RCC 7860 (cell line): Measurements from ENCODE around the gene MSRB1.

Experiments
- DNase-seq: peaks from one replicate; pipeline ENCODE4 v3.0.0-alpha.2; 2015; ENCODE audit warnings: low spot score
- FAIRE-seq: peaks from 2 replicates; lab custom pipeline; 2012; peaks lifted over from hg19 to GRCh38; lab: Jason Lieb, UNC

The MSRB1 gene

DNA sequence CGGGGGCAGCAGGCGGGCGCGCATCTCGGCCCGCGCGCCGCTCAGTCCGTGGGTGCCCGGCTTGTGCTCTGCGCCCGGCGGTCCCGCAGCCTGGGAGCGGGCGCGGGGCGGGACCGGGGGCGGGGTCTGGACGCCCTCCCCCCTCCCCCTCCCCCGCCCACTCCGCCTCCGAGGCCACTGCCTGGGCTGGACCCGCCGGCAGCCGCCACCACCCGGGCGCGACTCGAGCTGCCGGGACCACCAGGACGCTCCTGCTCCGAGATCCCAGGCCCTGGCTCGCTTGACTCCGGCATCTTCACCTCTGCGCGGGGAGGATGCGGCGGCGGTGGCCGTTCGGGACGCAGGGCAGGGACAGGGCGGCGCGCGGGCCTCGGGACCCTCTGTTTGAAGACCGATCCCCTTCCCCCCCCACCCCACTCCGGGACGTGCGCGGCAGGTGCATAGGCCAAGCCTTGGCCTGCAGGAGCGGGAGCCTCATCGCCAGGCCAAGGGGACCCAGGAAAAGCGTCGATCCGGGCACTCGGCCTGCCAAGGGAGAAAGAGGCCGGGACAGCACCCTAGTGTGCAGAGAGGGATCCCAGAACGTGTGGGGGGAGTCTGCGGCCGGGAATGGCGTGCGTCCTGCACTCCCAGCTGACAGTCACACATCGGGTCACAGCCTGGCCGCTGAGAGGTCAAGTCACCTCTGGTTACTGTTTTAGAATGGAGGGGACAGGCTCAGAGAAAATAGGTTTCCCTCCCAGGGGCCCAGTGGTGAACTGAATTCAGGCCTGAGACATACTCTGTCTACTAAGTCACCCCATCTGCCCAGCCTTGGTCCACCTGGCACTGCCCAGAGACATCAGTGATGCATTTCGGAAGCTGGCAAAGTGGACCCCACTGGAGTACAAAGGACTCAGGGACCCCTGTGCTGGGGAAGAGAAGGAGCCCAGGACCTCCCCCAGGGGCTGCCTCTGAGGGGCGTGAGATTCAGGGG is 24.4 kb downstream of the MSRB1 start, which contains the start of gene HS3ST6:
TSS of gene HS3ST6 (minus strand) at position 65 of the 976 bp plus-strand sequence. CDS start 92 bp downstream, outside the sequence.
- FAIRE-seq (no peak), DNase-seq (no peak)

DNA sequence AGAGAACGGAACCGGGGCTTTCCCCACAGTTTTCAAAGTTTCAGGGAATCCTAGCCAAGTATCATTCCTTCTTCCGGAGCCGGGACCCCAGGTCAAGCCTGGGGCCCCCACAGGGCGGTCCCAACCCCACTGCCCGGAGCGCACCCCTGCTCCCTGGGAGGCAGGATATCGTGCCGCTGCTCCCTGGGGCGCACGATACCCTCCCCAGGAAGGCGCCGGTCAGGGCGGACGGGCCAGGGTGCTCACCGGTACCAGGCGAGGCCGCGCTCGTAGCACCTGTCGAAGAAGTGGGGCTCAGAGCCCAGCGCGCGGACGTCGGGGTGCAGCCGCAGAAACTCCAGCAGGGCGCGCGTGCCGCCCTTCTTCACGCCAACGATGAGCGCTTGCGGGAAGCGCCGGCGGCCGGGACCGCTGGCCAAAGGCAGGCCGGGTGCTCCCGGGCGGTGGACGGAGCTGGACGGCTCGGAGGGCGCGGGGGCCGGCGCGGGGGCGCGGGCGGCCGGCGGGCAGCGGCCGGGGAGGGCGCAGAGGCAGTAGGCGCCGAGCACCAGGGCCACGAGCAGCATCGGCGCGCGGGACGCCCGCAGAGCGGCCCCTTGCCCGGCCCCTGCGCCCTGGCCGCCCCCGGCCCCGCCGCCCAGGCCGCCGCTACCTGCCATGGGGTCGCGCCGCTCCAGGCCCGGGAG is 25.2 kb downstream of the MSRB1 start:
- no peak for DNase-seq

DNA sequence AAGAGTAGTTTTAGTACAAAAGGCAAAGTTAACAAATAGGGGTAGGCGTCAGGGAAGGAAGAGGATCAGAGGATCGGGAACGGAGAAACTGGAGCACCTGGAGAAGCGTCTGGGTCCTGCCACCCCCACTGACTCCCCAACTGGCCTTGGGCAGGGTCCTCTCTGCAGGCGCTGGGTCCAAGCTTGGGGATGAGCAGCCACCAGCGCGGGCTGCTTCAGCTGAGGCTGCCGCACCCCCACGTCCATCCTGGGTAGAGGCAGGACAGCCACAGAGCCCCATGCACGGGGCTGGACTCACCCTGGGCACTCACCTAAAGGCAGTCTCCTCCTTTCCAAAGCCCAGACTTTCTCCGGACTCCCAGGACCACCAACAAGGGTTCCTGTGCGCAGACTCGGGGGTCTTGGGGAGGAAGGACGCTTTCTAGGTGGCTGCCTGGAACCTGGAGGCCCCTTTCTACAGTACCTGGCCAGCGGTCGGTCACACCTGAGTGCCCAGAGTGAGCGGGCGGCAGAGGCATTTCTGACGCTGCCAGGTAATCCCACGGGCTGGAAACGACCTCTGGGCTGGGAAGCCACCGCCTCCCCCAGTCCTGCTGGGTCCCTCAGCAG is 25.8 kb downstream of the MSRB1 start:
- no peak for DNase-seq
- no peak for FAIRE-seq

More for the DNA sequence above, 25.2 kb downstream of the MSRB1 start:
- FAIRE-seq, result no peak

DNA sequence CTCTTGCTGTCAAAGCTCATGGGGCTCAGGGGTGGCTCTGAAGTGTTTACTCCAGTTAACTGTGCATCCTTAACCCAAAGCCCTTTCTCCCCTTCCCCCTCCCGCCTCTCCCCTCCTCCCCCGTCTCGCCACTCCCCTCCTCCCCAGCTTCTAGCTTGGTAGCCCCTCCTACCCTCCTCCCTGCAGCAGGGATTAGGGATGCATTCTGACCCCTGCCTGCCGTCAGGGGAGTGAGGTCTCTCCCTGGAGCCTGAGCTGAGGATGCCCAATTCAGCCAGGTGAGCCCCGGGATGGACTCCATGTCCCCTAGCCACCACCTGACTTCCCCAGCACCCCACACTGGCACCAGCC is 26.4 kb downstream of the MSRB1 start:
- no peak for FAIRE-seq

DNA sequence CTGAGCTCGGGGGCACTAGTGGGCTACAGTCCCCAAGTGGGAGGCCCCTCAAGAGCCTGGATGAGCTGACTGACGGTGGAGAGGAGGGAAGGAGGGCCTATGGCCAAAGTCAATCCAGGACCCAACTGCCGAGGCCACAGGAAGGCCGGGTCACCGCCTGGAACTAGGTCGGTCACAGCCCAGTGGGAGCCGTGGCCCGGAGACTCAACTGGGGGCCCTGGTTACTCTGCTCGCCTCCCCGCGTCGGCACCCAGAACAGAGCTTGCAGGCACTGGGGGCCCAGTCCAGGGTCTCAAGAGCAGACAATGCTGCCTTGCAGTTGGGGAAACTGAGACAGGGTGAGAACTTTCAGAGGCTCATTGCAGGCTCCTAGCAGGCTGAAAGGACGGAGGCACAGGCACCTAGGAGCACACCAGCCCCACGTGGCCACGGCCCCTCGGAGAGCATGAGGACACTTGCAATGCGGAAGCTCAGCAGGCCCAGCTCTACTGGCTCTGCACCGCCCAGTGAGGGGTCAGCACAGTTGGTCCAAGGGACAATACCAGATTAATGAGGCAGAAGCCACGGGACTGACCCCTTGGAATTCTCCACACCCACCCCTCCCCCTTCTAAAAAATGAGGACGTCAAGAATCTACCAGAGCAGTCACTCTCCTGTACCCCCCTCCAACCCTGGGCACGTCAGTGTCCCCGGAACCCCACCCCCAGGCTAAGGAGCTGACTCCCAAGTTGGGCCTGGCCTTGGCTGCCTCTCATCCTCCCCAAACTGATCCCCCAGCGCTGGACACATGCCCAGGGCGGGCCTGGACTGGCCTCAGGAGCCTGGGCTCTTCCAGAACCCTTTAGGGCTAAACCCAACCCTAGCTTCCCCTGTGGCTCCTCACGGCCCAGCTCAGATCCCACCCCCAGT is 27.0 kb downstream of the MSRB1 start:
- FAIRE-seq, result no peak

More for the DNA sequence above, 26.4 kb downstream of the MSRB1 start:
- DNase-seq, result no peak

DNA sequence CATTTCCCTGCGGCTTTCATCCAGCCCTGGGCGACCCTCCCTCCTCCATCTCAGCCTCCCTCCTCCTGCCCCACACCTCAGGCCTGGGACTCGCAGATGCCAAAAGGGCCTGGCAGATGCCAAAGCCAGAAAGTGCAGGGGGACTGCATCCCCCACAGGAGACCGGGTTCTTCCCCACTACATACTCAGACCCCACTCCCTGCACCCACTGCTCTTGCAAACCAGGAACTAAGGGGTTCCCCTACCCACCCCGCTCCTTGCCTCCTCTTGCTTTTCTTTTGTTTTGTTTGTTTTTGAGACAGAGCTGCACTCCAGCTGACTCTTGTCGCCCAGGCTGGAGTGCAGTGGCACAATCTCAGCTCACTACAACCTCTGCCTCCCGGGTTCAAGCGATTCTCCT is 28.0 kb downstream of the MSRB1 start:
- no peak for FAIRE-seq

More for the DNA sequence above, 27.0 kb downstream of the MSRB1 start:
- no peak for DNase-seq

DNA sequence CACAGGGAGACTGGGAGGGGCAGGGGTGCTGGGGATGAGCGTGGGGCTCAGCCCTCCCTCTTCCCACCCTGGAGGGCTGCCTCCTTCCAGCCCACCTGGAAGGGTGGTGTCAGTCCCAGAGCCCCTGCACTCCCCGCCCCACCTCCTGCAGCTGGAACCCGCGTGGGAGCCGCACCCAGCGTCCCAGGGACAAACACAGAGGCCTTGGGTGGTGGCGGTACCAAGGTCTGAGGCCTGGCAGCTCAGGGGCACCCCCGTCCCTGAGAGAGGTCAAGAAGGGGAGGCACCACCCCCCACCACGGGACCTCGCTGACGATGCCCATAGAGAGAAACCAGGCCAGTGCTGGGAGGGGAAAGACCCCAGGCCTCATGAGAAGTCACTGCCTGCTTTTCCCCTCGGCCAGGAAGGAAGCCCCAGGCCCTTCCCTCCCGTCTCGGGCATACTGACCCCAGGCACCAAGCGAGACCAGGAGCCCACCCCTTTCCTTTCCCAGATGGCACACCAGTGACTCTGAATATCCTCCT is 28.9 kb downstream of the MSRB1 start:
- DNase-seq (no peak), FAIRE-seq (no peak)

More for the DNA sequence above, 28.0 kb downstream of the MSRB1 start:
- DNase-seq, result no peak

DNA sequence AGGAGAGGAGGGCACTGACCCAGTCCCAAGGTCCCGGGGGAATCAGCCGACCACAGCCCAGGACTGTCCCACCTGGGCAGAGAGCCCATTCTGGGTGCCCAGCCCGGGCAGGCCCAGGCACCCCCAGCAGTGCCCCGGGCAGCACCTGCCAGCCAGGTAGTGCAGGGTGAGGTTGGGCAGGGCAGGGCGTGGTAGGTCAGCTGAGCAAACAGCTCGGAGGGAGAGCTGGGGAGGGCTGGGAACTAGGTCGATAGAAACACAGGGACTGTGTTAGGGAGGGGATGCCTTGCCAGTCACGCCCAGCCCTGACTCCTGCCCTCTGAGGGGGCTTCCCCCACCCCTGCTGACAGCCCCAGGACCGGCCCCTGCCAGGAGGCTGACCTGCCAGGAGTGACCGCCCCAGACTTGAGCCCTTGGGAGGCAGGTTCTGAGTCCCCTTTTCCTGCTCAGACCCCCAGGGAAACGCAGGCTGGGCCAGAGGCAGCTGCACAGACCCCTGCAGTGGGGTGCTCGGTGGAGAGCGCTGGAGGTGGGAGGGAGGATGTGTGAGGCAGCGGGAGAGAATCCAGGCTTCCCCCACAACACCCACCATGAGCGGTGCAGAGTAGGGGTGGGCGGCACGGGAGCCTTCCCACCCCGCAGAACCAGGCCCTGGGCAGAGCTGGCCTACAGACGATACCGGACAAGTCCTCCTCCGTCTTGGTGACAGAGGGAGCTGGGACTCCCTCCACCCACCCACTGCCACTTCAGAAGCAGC is 29.5 kb downstream of the MSRB1 start:
- FAIRE-seq (no peak), DNase-seq (no peak)

DNA sequence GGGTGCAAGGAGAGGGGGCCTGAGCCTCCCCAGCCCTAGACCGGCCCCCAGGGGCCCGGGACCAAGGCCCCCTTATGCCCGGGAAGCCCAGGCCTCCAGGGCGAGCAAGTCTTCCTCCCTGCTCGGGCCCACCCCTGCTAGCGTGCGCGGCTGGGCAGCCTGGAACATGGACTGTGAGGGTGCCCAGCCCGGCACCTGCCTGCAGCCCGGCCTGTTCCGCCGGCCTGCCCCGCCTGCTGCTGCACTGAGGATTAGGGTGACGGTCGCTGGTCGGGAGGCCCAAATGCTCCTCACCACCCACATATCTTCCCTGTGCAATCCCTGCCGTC is 30.8 kb downstream of the MSRB1 start:
- DNase-seq, result no peak
- no peak for FAIRE-seq

DNA sequence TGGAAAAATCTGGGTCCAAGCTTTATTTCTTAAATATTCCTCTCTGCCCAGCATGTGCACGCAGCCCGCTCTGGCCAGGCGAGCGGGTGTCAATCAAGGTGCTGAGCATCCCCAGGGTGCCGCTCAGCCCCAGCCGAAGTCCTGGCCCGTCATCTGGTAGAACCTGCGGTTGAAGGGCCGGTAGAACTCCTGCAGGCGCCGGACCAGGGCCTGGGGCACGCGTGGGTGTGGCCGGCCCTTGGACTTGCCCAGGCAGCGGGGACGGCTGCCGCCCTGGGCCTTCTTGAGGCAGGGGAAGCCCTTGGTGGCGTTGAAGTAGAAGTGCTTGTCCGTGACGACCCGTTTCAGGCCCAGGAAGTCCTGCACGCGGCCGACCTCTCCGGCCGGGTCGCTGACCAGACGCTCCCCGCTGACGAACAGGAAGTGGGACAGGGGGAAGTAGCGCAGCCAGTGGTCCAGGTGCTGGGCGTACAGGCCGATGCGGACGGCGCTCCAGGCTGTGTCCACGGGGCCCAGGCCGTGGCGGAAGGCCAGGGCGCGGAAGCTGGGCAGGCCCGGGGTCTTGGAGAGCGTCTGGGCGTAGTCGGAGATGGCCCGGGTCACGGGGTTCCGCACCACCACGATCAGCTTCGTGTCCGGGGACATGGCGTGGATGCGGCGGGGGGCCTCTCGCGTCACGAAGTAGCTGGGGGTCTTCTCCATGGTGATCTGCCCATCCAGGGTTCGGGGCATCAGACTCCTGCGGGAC is 31.4 kb downstream of the MSRB1 start:
- DNase-seq (no peak), FAIRE-seq (no peak)

DNA sequence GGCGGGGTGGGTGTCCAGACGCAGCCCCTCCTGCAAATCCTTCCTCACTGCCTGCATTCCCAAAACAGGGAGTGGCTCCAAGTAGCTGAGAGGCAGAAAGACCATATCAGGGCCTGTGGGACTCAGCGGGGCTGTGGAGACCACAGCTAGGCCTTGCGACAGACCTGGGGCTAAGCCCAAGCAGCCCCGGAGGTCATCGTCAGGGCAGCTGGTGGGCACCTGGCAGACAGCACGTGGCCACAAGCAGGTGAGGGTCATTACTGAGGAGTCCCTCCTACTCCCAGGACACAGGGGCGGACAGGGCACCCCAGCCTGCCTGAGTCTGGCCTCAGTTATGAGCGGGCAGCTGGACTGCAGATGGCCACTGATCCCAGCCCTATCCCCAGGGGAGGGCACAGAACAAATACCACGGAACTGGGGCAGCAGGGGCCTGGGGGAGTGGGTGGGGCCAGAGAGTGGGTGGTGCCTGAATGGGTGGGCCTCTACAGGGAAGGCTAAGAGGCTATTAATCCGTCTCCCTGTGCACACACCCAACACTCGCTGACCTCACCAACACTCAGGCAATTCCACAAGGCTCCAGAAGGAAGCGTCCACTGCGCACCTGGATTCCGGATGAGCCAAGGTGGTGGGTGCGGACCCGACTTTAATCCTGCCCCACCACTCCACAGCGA is 33.3 kb downstream of the MSRB1 start:
- no peak for DNase-seq

DNA sequence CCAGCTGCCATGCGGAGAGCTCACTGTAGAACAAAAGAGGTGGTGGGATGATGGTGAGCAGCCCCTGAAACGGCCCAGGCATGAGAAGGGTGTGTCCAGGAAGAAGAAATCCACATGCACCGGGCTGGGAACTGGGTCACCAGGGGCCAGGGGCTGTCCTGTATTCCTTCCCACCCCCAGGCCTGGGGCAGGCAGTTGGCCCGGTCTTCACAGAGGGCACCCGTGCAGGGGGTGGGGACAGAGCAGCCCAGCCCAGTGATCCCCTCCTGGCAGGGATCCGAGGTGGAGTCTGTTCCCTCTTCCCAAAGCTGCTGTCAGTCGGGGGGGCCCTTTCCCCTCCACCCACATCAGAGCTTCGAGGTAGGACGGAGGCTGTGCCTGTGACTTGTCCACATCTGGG is 34.0 kb downstream of the MSRB1 start:
- DNase-seq, result no peak
- no peak for FAIRE-seq

More for the DNA sequence above, 33.3 kb downstream of the MSRB1 start:
- no peak for FAIRE-seq

DNA sequence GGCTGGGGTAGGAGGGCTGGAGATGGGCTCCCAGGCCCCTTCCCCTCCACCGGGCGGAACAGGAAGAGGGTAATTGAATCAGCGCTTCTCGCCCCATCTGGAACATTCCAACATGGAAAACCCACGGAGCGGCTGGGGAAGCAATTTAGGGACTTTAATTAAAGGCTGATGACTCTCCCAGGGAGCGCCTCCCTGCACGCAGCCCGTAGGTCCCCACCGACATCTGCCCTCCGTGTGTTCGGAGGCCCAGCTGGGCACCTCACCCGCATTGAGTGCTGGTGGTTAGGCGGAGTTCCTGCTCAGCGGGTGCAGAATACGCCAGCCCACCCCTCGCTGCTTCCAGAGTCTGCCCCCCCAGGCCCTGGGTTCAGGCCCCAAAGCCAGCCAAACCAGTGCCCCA is 34.8 kb downstream of the MSRB1 start:
- DNase-seq (no peak), FAIRE-seq (no peak)

DNA sequence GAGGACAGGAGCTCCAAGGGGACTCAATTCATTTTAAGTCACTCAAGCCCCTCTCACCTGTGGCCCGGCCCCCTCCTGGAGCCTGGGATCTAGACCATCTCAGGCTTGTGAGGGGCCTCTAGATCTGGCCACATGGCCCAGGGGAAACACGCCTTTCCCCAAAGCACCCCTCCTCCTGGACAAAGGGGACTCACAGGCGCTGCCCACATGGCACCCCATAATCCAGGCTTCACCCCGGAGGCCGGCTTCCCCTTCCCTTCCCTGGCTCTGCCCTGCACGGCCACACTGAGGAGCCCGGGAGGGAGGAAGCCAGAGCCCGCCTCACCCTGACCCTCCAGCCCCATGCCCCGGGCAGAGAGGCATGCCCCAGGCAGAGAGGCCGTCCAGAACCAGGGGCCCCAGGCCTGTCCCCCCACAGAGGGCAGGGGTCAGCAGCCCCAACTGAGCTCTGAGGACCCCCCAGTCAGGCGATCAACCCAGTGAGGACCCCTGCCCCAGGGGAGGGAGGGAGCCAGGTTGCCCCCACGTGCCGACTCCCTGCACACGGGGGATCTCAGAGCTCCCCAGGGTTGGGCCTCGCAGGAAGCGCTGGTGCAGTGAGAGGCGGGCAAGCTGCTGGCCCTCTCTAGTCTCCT is 35.7 kb downstream of the MSRB1 start:
- FAIRE-seq (no peak), DNase-seq (no peak)

DNA sequence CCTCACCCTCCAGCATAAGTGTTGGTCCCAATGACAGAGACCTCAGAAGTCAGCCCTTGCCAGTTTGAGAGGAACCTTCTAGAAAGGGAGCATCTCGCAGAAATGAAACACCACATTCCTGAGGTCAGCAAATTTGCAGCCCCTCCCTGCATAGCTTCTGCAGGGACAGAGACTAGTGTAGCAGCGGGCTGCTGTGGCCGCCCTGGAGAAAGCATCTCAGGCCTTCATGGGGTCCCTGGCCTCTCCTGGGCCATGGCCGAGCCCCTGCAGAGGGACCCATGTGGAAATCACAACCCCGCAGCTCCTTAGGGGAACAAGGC is 36.2 kb downstream of the MSRB1 start:
- DNase-seq (no peak), FAIRE-seq (no peak)

DNA sequence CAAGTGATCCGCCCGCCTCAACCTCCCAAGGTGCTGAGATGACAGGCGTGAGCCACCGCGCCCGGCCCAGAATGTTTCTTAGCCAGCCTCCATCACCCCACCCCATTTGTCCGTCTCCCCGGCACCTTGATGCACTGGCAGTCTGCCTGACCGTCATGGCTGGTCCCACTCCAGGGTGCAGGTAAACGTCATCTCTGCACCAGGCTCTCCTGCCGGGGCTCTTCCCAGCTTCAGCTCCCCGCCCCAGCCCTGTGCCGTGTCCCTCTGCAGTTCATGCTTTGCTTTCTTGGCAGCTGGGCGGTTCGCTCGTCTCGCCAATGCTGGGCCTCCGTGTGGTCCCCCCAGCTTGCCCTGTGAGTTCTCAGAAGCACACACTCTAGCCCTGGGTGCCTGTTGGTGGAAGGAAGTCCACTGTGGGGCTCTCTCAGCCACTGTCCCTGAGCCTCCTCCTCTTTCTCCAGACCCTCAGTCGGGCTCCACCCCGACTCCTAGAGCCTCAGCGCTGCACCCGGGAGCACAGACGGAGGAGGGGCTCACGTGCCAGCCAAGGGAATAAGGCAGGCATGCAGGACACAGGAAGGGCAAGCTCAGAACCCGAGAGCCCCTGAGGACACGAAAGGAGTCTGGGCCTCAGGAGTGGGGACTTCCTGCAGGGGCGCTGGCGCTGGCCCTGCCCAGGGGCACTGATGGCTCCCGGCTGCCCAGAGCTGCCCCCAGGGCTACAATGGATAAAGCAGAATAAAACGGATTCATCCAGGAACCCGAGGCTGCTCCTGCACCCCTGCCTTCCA is 36.7 kb downstream of the MSRB1 start:
- FAIRE-seq (no peak), DNase-seq (no peak)
